CD14-positive monocyte (primary cell): ENCODE results near the gene FIZ1. TPM values are rescaled to one million over a fixed set of nuclear protein-coding genes. Genes with fewer than 3 reads are reported as not detected.
A peak's percentile ranks its signal among the peaks of the same experiment; 100 is the strongest.

Experiments
- DNase-seq, 3 donors: peaks; one replicate each; pipeline ENCODE4 v3.0.0-alpha.2; 2011 to 2022
- H2AFZ ChIP-seq: 2 replicates; pipeline ENCODE4 v1.6.0; 2012; ENCODE audit warnings: mild to moderate bottlenecking, low read depth, low read length, inconsistent platforms; ENCODE audit not compliant: insufficient read depth, poor library complexity, severe bottlenecking
- H3K27ac ChIP-seq, 2 donors: 1 replicate in 1 of 2; 2 replicates in 1 of 2; pipeline ENCODE4 v1.5.1; 2012 to 2013; ENCODE audit warnings: low read length in 2 of 2, control low read depth in 1 of 2, inconsistent platforms in 1 of 2, low read depth in 1 of 2, mild to moderate bottlenecking in 1 of 2
- H3K27me3 ChIP-seq, 2 donors: one replicate each; pipeline versions ENCODE4 v1.6.0 to v1.6.1; 2011 to 2013; ENCODE audit warnings: low read length in 2 of 2; ENCODE audit not compliant: control insufficient read depth in 2 of 2, insufficient read depth in 2 of 2
- H3K36me3 ChIP-seq, 2 donors: replicated peaks in 1 of 2; 1 replicate in 1 of 2; 2 replicates in 1 of 2; pipeline versions ENCODE4 v1.5.1 to v1.6.1; 2012 to 2013; ENCODE audit warnings: low read length in 2 of 2, control low read depth in 1 of 2, inconsistent platforms in 1 of 2, mild to moderate bottlenecking in 1 of 2; ENCODE audit not compliant: insufficient read depth in 2 of 2, control insufficient read depth in 1 of 2
- H3K4me1 ChIP-seq, 2 donors: 1 replicate in 1 of 2; 2 replicates in 1 of 2; pipeline versions ENCODE4 v1.5.1 to v1.6.1; 2012 to 2013; ENCODE audit warnings: low read length in 2 of 2, control low read depth in 1 of 2, inconsistent platforms in 1 of 2, mild to moderate bottlenecking in 1 of 2, moderate library complexity in 1 of 2; ENCODE audit not compliant: insufficient read depth in 2 of 2, control insufficient read depth in 1 of 2
- H3K4me2 ChIP-seq: replicated peaks from 2 replicates; pipeline ENCODE3; 2012; ENCODE audit warnings: low read length, moderate library complexity, mild to moderate bottlenecking; ENCODE audit not compliant: poor library complexity, severe bottlenecking; ENCODE audit errors: extremely low read depth
- H3K4me3 ChIP-seq, 3 experiments: fragments of 200-600 bp in 1 of 3; sonication (generic) in 1 of 3; replicated peaks in 1 of 3; 1 replicate in 2 of 3; 2 replicates in 1 of 3; pipeline ENCODE4 v1.5.1; 2011 to 2013; ENCODE audit warnings: low read length in 3 of 3, mild to moderate bottlenecking in 3 of 3, control low read depth in 2 of 3, low read depth in 2 of 3, inconsistent platforms in 1 of 3, moderate library complexity in 1 of 3
- H3K79me2 ChIP-seq: 2 replicates; pipeline ENCODE4 v1.6.0; 2012; ENCODE audit warnings: mild to moderate bottlenecking, control low read depth, inconsistent platforms, low read length, moderate library complexity; ENCODE audit not compliant: insufficient read depth
- H3K9ac ChIP-seq: 2 replicates; pipeline ENCODE4 v1.6.0; 2017; ENCODE audit warnings: low read length, mild to moderate bottlenecking; ENCODE audit not compliant: insufficient read depth, poor library complexity, severe bottlenecking
- H3K9me3 ChIP-seq, 2 donors: replicated peaks in 1 of 2; 1 replicate in 1 of 2; 2 replicates in 1 of 2; pipeline versions ENCODE4 v1.5.1 to v1.6.1; 2012 to 2013; ENCODE audit warnings: low read length in 2 of 2, control low read depth in 1 of 2; ENCODE audit not compliant: control insufficient read depth in 1 of 2, insufficient read depth in 1 of 2
- H4K20me1 ChIP-seq: 2 replicates; pipeline ENCODE4 v1.6.0; 2012; ENCODE audit warnings: mild to moderate bottlenecking, low read length, control low read depth, moderate library complexity; ENCODE audit not compliant: insufficient read depth
- H3K27ac Mint-ChIP-seq, 7 donors: one replicate each; pipeline ENCODE4 v1.8.0; 2020; ENCODE audit warnings: mild to moderate bottlenecking in 7 of 7, mixed read lengths in 7 of 7, moderate library complexity in 6 of 7, inconsistent platforms in 2 of 7
- H3K27me3 Mint-ChIP-seq, 3 donors: one replicate each; pipeline ENCODE4 v1.8.0; 2021 to 2022; ENCODE audit warnings: low read depth in 3 of 3, mild to moderate bottlenecking in 3 of 3, mixed read lengths in 3 of 3, moderate library complexity in 3 of 3, inconsistent platforms in 1 of 3
- H3K36me3 Mint-ChIP-seq, 2 donors: one replicate each; pipeline ENCODE4 v1.8.0; 2020; ENCODE audit warnings: mixed read lengths in 2 of 2, inconsistent platforms in 1 of 2, mild to moderate bottlenecking in 1 of 2
- H3K4me1 Mint-ChIP-seq: one replicate; pipeline ENCODE4 v1.8.0; 2020; ENCODE audit warnings: mild to moderate bottlenecking, mixed read lengths
- H3K4me3 Mint-ChIP-seq, 2 donors: one replicate each; pipeline ENCODE4 v1.8.0; 2020; ENCODE audit warnings: mild to moderate bottlenecking in 2 of 2, mixed read lengths in 2 of 2, moderate library complexity in 1 of 2
- H3K9me3 Mint-ChIP-seq, 7 donors: one replicate each; pipeline ENCODE4 v1.8.0; 2020 to 2022; ENCODE audit warnings: mixed read lengths in 7 of 7, mild to moderate bottlenecking in 6 of 7, moderate library complexity in 6 of 7, inconsistent platforms in 2 of 7
- WGBS: methylation state at CpG from one replicate; pipeline ENCODE4 v1.1.5; 2013; ENCODE audit warnings: missing lambda C conversion rate; ENCODE audit not compliant: insufficient coverage; 5-methylcytosine and 5-hydroxymethylcytosine counted together
- intact Hi-C, 2 donors: fragments of 100-400 bp; cut with micrococcal nuclease; formaldehyde crosslinking; loops; one replicate each; pipeline versions ENCODE4 v1.15.0 to v1.15.1; 2023
- polyA plus RNA-seq, 3 donors: library from polyadenylated mRNA; depleted of rRNA in 1 of 3; unstranded in 2 of 3; stranded (reverse) in 1 of 3; fragments of 300-500 nt in 2 of 3; fragments of >200 nt in 1 of 3; fragmentation: Illumina TruSeq in 2 of 3; gene quantifications; 1 replicate in 2 of 3; 2 replicates in 1 of 3; pipeline ENCODE4 v1.2.3, GENCODE V29; 2012 to 2021
- TF ChIP-seq, protein P1 (sequence below): fragments of 200-600 bp; IDR thresholded peaks from one replicate; pipeline ENCODE4 v1.8.0; 2022; ENCODE audit warnings: antibody characterized with exemption, mild to moderate bottlenecking

FIZ1 gene
- polyA plus RNA-seq, 3 donors: 1.2 to 2.6 (median 1.6) TPM

DNA sequence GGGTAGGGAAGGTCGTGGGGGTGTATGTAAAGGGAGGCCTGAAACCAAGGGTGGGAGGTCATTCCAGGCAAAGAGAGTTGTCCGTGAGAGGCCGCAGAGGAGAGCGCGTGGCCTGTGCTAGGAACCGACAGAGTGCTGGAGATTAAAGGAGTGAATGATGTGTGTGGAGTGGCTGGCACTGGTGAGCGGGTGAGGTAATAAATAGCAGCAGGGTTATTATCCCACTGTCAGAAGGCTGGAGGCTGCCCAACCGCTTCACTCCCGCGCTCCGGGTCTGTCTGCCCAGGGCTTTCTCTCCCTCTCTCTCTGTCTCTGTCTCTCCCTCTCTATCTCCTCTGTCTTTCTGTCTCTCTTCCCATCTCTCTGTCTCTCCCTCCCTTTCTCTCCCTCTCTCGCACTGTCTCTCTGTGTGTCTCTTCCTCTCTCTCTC, 36.0 kb downstream of the FIZ1 start:
- Histone ChIP-seq H3K79me2 (no peaks in the 10 kb centered on the region), H3K4me2 (no peak overlapping the region), H3K4me3 (no peak overlapping the region), H3K9me3 (peaks cover 0 to 3% of the 10 kb centered on the region in 2 donors), H2AFZ (no peak overlapping the region), H3K27me3 (no peaks in the 10 kb centered on the region), H3K36me3 (no peaks in the 10 kb centered on the region), H3K9ac (no peak overlapping the region), H3K27ac (no peak overlapping the region), H4K20me1 (no peaks in the 10 kb centered on the region), H3K4me1 (no peaks in the 10 kb centered on the region)
- Mint-ChIP-seq H3K36me3 (no peaks in the 10 kb centered on the region), H3K9me3 (peaks cover 0 to 8% (median 5%) of the 10 kb centered on the region in 7 donors), H3K27ac (peak overlapping the region in 1 of 7 donors; percentile 0), H3K4me3 (no peak overlapping the region), H3K27me3 (peaks cover 3 to 7% (median 4%) of the 10 kb centered on the region in 3 donors), H3K4me1 (no peaks in the 10 kb centered on the region)
- no peak for DNase-seq
- TF ChIP-seq, protein P1, sequence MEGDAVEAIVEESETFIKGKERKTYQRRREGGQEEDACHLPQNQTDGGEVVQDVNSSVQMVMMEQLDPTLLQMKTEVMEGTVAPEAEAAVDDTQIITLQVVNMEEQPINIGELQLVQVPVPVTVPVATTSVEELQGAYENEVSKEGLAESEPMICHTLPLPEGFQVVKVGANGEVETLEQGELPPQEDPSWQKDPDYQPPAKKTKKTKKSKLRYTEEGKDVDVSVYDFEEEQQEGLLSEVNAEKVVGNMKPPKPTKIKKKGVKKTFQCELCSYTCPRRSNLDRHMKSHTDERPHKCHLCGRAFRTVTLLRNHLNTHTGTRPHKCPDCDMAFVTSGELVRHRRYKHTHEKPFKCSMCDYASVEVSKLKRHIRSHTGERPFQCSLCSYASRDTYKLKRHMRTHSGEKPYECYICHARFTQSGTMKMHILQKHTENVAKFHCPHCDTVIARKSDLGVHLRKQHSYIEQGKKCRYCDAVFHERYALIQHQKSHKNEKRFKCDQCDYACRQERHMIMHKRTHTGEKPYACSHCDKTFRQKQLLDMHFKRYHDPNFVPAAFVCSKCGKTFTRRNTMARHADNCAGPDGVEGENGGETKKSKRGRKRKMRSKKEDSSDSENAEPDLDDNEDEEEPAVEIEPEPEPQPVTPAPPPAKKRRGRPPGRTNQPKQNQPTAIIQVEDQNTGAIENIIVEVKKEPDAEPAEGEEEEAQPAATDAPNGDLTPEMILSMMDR: no peak
- intact Hi-C loops: no loop called here
- WGBS: 85% methylated on average over 10 of the region's 12 CpGs

DNA sequence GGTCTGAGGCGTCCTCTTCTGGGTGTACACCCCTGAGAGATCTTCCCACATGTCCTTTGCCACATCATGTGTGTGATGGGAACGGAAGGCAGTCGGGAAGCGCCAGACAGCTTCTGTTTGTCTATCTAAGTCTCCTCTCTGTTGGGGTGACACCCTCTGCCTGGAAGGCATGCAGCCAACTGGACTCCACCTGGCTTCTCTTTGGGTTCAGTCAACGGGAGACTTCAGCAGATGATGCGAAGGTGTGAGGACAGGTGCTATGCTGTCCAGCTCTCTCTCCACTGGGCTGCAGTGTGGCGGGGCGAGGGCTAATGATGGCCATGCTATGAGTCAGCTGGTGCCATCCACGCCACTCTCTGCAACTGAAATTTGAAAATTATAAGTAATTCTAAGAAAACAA, 39.6 kb downstream of the FIZ1 start:
- H3K9me3 ChIP-seq: peaks cover 0 to 3% of the 10 kb centered on the region in 2 donors
- no peak overlapping the region for H2AFZ ChIP-seq
- Mint-ChIP-seq H3K4me3 (no peak overlapping the region), H3K27ac (no peak overlapping the region), H3K9me3 (peaks cover 0 to 6% (median 5%) of the 10 kb centered on the region in 7 donors), H3K27me3 (peaks cover 3 to 5% (median 5%) of the 10 kb centered on the region in 3 donors), H3K4me1 (peaks cover 2% of the 10 kb centered on the region), H3K36me3 (no peaks in the 10 kb centered on the region)
- H3K4me1 ChIP-seq: no peaks in the 10 kb centered on the region
- intact Hi-C loops: no loop called here
- no peak overlapping the region for H3K27ac ChIP-seq
- TF ChIP-seq, protein P1: no peak
- H3K27me3 ChIP-seq: no peaks in the 10 kb centered on the region
- no peak overlapping the region for H3K4me3 ChIP-seq
- DNase-seq: no peak
- H4K20me1 ChIP-seq: no peaks in the 10 kb centered on the region
- H3K79me2 ChIP-seq: no peaks in the 10 kb centered on the region
- WGBS: 85% methylated on average over 5 of the region's 9 CpGs
- no peaks in the 10 kb centered on the region for H3K36me3 ChIP-seq
- no peak overlapping the region for H3K4me2 ChIP-seq
- H3K9ac ChIP-seq: no peak overlapping the region
